ENCODE data around the gene MAMDC2. TPM values are rescaled to one million over a fixed set of nuclear protein-coding genes. Genes with fewer than 3 reads are reported as not detected.

Gene MAMDC2
- 0.17 and 0.37 TPM in 2 replicates for total RNA-seq (2014; rRNA removed; shearing (Covaris generic))
- polyA plus RNA-seq (2015; cell fraction: cytosol; rRNA removed): 0.37 and 0.43 TPM in 2 replicates
- polyA plus RNA-seq (2015; cell fraction: nucleus; rRNA removed): 0.31 and 0.48 TPM in 2 replicates

- no peak for DNase-seq (ENCODE audit: low read depth)
Observed at GRCh38 chr9:70043689-70044489, at the start of gene MAMDC2. TSS of gene MAMDC2 (plus strand) at chr9:70043848. CDS start at chr9:70044198, 350 bp downstream.

- no peak for DNase-seq (ENCODE audit: low read depth)
Observed at GRCh38 chr9:69995846-69996245, 47.8 kb upstream of the MAMDC2 start.

DNA sequence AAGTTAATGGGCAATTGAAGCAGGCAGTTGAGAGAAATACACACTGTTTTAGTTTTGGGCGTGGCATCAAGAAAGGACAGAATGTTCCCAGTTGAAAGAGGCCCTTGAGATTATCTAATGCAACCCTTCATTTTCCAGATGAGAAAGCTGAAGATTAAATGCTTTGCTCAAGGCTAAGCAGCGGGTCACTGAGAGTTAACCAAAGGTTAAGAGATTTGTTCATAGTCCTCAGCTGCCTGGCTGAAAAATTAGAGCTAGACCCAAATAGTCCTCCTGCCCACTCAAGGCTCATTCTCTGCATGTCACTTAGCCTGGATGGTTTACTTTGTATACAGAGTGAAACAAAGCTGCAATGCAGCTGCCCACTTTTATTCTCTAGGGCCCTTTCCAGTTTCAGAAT, 46.7 kb upstream of the MAMDC2 start:
- no peak for DNase-seq (ENCODE audit: low read depth)

- no peak for DNase-seq (ENCODE audit: low read depth)
Observed at GRCh38 chr9:69997524-69997923, 46.1 kb upstream of the MAMDC2 start.

DNA sequence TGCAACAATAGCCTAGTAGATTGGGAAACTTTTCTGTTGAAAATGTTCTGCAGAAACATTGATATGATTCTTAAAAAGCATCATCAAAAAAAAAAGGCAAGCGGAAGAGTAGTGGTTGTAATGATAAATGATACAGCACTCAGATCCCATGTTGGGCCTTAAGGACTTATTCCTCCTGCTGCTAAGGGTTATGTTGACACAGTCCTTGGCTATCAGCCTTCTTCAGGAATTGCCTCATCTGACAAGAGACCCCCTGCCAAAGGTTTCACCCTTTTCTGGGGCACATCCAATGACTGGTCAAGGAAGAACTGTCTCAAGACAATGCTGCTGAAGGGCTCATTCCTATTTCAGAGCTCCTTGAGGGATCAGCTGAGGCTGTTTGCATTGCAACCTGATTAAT, 44.3 kb upstream of the MAMDC2 start:
- DNase-seq (ENCODE audit: low read depth): no peak

- no peak for DNase-seq (ENCODE audit: low read depth)
Observed at GRCh38 chr9:70000469-70000868, 43.2 kb upstream of the MAMDC2 start.

DNA sequence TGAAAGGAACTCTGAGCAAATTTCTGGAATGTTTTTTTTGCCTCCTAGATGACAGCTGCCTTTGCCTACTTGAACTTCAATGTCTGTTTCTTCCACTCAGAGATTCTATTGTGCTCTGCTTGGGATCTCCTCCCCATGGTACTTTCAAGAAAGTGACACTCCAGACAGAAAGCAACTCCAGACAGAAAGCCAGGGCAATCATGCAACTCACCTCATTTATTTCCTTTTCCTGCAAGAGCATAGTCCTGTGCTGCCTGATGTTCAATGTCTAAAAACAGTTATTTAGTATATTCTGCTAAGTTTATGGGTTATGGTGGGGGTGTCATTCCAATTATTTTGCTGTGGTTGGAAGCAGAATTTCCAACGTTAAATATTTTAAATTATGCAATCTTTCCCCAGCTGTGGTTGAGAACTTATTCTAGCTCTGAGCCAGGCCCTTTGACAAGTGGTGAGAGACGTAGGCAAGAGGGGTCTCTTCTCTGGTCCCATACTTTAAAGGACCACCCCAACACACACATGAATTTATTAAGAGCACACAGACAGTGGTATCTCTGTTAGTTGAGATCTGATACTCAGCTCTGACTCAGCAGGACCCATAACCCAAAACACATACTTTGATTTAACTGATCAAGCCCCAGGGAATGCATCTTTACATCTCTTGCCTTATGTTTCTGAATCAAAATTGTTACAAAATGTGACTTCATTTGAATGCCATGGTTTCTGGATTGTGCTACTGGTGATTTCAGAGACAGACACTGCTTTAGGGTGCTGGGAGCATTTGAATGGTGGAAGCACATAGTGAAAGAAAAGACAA, 39.5 kb upstream of the MAMDC2 start:
- DNase-seq (ENCODE audit: low read depth): no peak

DNA sequence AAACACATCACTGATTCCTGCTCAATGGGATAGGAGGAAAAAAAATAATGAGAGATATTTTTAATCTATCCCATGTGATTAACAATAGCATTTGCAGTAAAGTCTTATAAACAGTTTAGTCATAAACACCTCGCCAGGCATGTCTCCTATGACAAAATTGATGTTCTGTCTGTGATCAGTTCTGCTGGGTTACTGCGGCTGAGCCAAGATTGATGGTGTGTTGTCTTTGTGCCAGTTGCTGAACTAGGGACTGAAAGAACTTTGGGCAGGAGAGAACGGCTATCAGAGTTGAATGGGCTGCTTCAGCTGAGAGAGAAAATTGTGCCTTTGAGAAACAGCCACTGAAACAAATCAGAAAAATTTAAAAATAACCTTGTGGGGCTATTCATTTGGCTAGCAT, 37.3 kb upstream of the MAMDC2 start:
- DNase-seq (ENCODE audit: low read depth): no peak

DNA sequence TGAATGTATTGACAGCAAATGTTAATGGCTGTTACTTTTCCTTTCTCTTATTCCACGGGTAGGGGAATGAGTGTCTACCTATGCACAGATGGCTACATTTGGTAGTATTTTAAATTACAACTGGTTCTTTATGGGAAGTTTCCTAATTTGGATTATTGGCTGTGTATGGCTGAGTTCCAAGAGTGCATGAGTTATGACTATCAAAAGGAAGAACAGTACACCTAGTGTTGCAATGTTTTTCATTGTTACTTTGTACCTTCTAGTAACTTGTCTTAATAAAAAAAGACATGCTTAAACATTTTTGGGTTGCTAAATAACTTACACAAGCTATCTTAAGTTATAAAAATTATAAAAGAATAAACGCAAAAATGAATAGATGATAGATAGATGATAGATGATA, 35.8 kb upstream of the MAMDC2 start:
- DNase-seq (ENCODE audit: low read depth): no peak

GRCh38 chr9:70010015-70010414, 33.6 kb upstream of the MAMDC2 start:
- DNase-seq (ENCODE audit: low read depth): no peak

- peak; percentile 38 for DNase-seq (ENCODE audit: low read depth)
Observed at GRCh38 chr9:70011366-70011765, 32.3 kb upstream of the MAMDC2 start.

- DNase-seq (ENCODE audit: low read depth): no peak
Observed at GRCh38 chr9:70012569-70012968, 31.1 kb upstream of the MAMDC2 start.

- peak; percentile 67 for DNase-seq (ENCODE audit: low read depth)
Observed at GRCh38 chr9:70013598-70014196, 30.0 kb upstream of the MAMDC2 start.

DNA sequence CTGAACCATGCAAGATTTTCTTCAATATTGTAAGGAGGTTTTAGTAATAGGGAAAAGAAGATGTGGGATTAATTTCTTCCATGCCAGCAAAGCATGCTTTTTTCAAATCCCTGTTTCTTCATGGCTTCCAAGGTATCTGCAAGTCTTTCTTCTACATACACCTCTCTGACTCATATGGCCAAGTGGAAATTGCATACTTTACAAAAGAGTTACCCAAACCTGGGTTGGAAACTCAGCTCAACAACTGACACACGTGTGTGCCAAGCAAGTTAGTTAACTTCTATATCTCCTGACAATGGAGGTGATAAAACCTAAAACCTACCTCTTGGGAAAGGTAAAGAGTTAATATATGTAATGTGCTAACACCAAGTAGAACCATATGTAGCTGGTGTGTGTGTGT, 28.5 kb upstream of the MAMDC2 start:
- no peak for DNase-seq (ENCODE audit: low read depth)

GRCh38 chr9:70020217-70020616, 23.4 kb upstream of the MAMDC2 start:
- DNase-seq (ENCODE audit: low read depth): peak; percentile 46

DNA sequence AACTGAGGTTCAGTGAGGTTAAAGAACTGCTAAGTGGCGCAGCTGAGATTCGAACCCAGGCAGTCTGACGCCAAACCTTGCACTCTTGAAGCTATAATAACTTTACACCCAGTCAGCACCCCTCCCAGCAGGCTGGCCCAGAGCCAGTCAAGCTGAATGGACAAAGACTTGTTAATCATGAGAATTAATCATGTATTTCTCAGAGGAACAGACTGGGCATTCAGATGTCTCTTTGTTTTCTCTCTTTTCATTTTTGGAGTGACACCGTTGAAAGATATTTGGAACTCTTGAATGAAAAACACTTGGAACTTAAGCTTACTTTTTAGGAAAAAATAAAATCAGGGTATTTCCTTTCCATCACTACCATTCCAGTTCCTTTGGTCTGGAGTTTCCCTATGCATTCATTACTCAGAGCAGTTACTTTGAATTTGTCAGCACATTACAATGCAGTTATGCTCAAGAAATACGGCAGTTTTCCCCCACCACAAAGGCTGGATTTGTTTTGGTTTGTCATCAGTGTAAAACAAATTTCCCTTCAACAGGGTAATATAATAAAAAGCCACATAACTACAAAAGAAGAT, 22.6 kb upstream of the MAMDC2 start:
- peak; percentile 96 for DNase-seq (ENCODE audit: low read depth)

GRCh38 chr9:70028287-70028686, 15.4 kb upstream of the MAMDC2 start:
- no peak for DNase-seq (ENCODE audit: low read depth)

DNA sequence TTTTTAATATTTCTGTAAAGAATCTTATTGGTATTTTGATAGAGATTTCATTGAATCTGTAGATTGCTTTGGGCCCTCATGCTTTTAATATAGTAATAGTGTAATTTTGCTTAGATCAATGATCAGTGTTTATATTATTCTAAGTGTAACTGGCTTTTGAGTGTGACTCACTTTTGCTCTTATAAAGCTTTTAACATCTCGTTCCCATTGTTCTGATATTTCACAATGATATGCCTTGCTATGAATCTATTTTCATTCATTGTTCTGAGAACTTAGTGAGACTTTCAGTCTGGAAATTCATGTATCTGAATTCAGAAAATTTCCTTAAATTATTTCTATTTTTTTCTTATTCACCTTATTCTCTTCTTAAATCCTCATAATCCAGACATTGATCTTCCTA, 13.5 kb upstream of the MAMDC2 start:
- no peak for DNase-seq (ENCODE audit: low read depth)

GRCh38 chr9:70031141-70031545, 12.5 kb upstream of the MAMDC2 start:
- peak; percentile 68 for DNase-seq (ENCODE audit: low read depth)

DNA sequence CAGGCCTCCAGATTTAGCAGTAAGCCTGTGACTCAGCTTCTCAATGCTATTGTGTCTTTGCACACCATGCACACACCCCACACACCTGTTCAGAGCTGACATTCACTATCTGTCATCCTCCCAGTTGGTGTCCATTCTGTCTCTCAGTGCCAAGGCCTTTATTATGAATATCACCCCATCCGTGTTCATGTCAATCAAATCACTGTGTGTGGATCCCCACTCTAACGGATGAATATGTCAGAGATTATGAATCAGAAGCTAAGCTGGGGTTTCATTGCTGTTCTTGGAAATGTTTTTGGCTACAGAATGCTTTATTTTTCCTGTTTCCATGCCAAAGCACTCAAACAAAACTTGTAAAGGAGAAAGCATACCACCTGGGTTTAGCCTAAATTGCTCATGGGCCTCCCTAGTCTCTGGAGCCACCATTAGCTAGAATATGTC, 9.4 kb upstream of the MAMDC2 start:
- no peak for DNase-seq (ENCODE audit: low read depth)

GRCh38 chr9:70035691-70036090, 8.0 kb upstream of the MAMDC2 start:
- no peak for DNase-seq (ENCODE audit: low read depth)

- no peak for DNase-seq (ENCODE audit: low read depth)
Observed at GRCh38 chr9:70036641-70037040, 7.0 kb upstream of the MAMDC2 start.

Measured in HT1080 (cell line).